ENCODE measurements around the gene MAGI2. TPM values are rescaled to one million over a fixed set of nuclear protein-coding genes. Genes with fewer than 3 reads are reported as not detected.

The MAGI2 gene
- total RNA-seq, 3 donors from 2014 or later, result 9.8 to 22.7 (median 20.2) TPM

DNA sequence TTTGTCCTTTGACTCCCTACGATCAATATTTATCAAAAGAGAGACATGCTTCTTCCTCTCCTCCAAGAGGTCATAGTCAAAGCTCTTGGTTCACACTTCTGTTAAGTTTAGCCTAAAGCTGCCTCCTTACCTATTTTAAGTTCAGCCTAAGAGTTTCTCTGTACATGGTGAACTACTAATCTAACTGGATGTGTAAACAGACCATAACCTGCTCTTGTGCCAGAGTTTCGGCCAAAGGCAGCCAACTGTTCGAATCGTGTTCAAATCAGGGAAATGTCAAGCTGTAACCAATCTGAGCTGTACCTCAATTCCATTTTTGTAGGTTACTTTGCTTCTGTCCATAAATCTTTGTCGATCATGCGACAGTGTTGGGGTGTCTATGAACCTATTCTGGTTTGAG, 1240.1 kb downstream of the MAGI2 start:
- H3K4me1 ChIP-seq, result no peaks in the 10 kb centered on the region
- intact Hi-C loops (cut with DNase I; ENCODE audit: low total_unique reads), result no loop called here
- no peak overlapping the region for H3K4me3 ChIP-seq
- H3K9me3 ChIP-seq, result no peaks in the 10 kb centered on the region
- no peak overlapping the region for H3K27ac ChIP-seq
- no peak for DNase-seq (ENCODE audit: low spot score in 2 of 2)
- H3K36me3 ChIP-seq, result no peaks in the 10 kb centered on the region
- TF ChIP-seq, protein P1, sequence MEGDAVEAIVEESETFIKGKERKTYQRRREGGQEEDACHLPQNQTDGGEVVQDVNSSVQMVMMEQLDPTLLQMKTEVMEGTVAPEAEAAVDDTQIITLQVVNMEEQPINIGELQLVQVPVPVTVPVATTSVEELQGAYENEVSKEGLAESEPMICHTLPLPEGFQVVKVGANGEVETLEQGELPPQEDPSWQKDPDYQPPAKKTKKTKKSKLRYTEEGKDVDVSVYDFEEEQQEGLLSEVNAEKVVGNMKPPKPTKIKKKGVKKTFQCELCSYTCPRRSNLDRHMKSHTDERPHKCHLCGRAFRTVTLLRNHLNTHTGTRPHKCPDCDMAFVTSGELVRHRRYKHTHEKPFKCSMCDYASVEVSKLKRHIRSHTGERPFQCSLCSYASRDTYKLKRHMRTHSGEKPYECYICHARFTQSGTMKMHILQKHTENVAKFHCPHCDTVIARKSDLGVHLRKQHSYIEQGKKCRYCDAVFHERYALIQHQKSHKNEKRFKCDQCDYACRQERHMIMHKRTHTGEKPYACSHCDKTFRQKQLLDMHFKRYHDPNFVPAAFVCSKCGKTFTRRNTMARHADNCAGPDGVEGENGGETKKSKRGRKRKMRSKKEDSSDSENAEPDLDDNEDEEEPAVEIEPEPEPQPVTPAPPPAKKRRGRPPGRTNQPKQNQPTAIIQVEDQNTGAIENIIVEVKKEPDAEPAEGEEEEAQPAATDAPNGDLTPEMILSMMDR (IDR thresholded peaks at IDR 0.05), result no peak
- no peaks in the 10 kb centered on the region for H3K27me3 ChIP-seq

DNA sequence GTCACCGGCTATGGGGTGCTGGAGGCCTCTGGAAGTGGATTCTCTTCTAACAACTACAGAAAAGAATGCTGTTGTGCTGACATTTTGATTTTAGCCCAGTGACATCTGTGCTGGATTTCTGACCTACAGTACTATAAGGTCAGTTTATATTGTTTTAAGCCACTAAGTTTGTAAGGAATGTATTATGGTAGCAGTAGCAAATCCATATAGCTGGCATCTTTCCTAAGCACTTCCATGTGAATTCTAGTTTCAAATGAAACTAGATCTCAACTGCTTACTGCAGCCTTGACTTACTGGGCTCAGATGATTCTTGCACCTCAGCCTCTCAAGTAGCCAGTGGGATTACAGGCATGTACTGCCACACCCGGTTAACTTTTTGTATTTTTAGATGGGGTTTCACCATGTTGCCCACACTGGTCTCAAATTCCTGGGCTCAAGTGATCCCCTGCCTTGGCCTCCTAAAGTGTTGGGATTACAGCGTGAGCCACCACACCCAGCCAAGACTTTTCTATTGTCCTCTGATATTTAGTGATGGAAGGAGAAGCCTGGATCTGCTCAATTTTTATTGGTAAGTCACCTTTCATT, 1240.9 kb downstream of the MAGI2 start:
- no peak for DNase-seq (ENCODE audit: low spot score in 2 of 2)
- H3K27ac ChIP-seq, result no peak overlapping the region
- no peaks in the 10 kb centered on the region for H3K9me3 ChIP-seq
- H3K36me3 ChIP-seq, result no peaks in the 10 kb centered on the region
- TF ChIP-seq POLR2A (IDR thresholded peaks at IDR 0.05) (no peak), POLR2AphosphoS5 (IDR thresholded peaks at IDR 0.05) (no peak)
- TF ChIP-seq, protein P1 (IDR thresholded peaks at IDR 0.05), result no peak
- intact Hi-C loops (cut with DNase I; ENCODE audit: low total_unique reads), result no loop called here
- no peaks in the 10 kb centered on the region for H3K27me3 ChIP-seq
- no peak overlapping the region for H3K4me3 ChIP-seq
- no peaks in the 10 kb centered on the region for H3K4me1 ChIP-seq

DNA sequence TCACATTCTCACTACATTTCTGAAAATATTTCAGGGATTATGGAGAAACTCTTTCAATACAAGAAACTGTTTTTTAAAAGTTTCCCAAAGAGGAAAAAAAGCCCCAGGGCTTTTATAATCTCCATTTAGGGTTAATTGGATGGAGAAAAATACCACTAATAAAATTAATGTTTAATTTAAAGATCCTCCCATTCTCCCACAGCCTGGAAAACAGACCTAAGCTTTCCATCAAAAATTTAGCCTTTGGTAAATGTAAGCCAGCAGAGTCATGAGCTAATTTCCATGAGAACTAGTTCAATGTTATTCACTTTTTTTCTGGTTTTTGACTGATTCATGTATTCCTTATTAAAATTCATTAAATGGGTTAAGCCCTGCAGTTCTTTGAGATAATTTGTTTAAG, 1246.2 kb downstream of the MAGI2 start:
- H3K27ac ChIP-seq, result no peak overlapping the region
- no peak for DNase-seq (ENCODE audit: low spot score in 2 of 2)
- no peaks in the 10 kb centered on the region for H3K4me1 ChIP-seq
- H3K27me3 ChIP-seq, result no peaks in the 10 kb centered on the region
- no peaks in the 10 kb centered on the region for H3K9me3 ChIP-seq
- no peak for TF ChIP-seq POLR2AphosphoS5 (IDR thresholded peaks at IDR 0.05)
- TF ChIP-seq, protein P1 (IDR thresholded peaks at IDR 0.05), result no peak
- TF ChIP-seq POLR2A (IDR thresholded peaks at IDR 0.05), result no peak
- intact Hi-C loops (cut with DNase I; ENCODE audit: low total_unique reads), result no loop called here
- H3K36me3 ChIP-seq, result no peaks in the 10 kb centered on the region
- H3K4me3 ChIP-seq, result no peak overlapping the region

DNA sequence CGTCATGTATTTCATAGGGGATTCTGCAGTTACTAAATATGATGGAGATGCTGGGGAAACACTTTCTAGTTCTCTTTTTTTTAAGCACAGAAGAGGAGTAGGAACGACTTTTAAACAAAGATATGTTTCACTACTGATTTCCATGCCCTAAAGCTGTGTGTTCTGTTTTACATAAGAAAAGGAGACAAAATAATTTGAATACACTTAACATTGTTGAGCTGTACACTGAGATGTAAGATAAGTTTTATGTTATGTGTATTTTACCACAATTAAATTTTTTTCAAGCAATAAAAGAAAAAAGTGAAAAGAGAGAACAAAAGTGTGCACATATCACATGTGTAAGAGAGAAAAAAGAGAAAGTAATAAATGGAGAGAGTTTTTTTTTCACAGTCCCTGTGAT, 1246.7 kb downstream of the MAGI2 start:
- no peak overlapping the region for H3K4me3 ChIP-seq
- no peak for TF ChIP-seq POLR2AphosphoS5 (IDR thresholded peaks at IDR 0.05)
- TF ChIP-seq, protein P1 (IDR thresholded peaks at IDR 0.05), result no peak
- no peak for TF ChIP-seq POLR2A (IDR thresholded peaks at IDR 0.05)

DNA sequence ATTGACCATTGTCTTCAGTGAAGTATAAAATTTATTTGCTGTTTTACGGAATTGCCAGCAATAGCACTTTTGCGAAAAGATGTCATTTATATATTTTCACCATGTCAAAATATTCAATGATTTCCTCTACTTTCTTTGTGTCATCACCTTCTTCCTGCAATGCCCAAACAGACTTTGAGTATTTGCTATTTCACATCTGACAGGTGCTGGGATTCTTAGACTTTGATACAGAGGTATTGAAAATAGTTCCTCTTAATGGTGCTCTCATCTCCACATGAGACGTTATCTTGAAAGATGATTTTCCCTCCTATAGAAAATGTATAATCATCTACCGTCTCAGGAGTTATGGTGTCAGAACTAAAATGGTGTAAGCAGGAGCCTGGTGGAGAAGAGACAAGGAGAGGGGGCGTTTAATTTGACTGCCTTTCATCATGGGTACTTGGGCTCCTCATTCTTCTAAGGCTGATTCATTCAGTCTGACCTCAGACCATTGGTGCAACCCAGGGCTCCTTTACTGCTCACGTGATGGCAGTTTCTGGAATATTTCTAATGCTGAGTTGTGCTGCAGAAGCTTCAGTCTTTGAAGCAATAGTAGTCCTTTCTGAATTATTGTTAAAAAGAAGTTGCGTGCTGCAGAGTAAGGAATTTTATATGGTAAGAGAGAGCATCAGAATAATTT, 1250.3 kb downstream of the MAGI2 start:
- TF ChIP-seq POLR2AphosphoS5 (IDR thresholded peaks at IDR 0.05), result no peak
- TF ChIP-seq, protein P1 (IDR thresholded peaks at IDR 0.05), result no peak
- TF ChIP-seq POLR2A (IDR thresholded peaks at IDR 0.05), result no peak
- Histone ChIP-seq H3K36me3 (no peaks in the 10 kb centered on the region), H3K27me3 (no peaks in the 10 kb centered on the region), H3K4me3 (no peak overlapping the region), H3K4me1 (no peaks in the 10 kb centered on the region), H3K9me3 (no peaks in the 10 kb centered on the region), H3K27ac (no peak overlapping the region)
- intact Hi-C loops (cut with DNase I; ENCODE audit: low total_unique reads), result no loop called here
- no peak for DNase-seq (ENCODE audit: low spot score in 2 of 2)

More for the DNA sequence above, 1246.7 kb downstream of the MAGI2 start:
- Histone ChIP-seq H3K9me3 (no peaks in the 10 kb centered on the region), H3K4me1 (no peaks in the 10 kb centered on the region), H3K27me3 (no peaks in the 10 kb centered on the region), H3K36me3 (no peaks in the 10 kb centered on the region), H3K27ac (no peak overlapping the region)
- intact Hi-C loops (cut with DNase I; ENCODE audit: low total_unique reads), result no loop called here
- DNase-seq (ENCODE audit: low spot score in 2 of 2), result no peak

All from breast epithelium (tissue), 4 donors.